ENCODE data around the gene RIT1.

The RIT1 gene

DNA sequence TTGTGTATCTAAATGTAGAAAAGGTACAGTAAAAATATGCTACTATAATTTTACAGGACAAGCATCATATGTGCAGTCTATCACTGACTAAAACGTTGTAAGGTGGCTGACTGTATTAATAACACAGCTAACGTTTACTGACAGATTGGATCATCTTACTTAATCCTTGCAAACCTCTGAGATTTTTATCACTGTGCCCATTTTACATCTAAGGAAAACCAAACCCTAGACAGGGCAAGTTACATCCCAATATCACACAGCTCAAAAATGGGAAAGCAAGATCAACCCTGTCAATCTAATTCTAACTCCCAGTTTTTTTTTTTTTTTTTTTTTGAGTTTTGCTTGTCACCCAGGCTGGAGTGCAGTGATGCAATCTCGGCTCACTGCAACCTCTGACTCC, 7.5 kb upstream of the RIT1 start:
- Histone ChIP-seq H3K9ac (ENCODE audit: insufficient read length, low read depth) (no peak overlapping the region), H3K9me3 (ENCODE audit: insufficient read depth, low read length) (no peaks in the 10 kb centered on the region), H3K4me1 (ENCODE audit: insufficient read depth, insufficient read length) (peaks cover 2% of the 10 kb centered on the region), H3K27me3 (ENCODE audit: insufficient read depth, insufficient read length) (no peaks in the 10 kb centered on the region), H3K4me3 (ENCODE audit: insufficient read length, low read depth) (no peak overlapping the region), H3K36me3 (ENCODE audit: insufficient read depth, insufficient read length, low read length) (peaks cover 92% of the 10 kb centered on the region)
- DNase-seq (ENCODE audit: low read depth, low spot score), result no peak
- TF ChIP-seq SUZ12 (IDR thresholded peaks at IDR 0.05; ENCODE audit: extremely low read depth, insufficient read depth, insufficient read length) (no peak), YY1 (IDR thresholded peaks at IDR 0.05; ENCODE audit: insufficient read depth, insufficient read length) (no peak), ZNF274 (IDR thresholded peaks at IDR 0.05; ENCODE audit: low read depth, low read length) (no peak)

GRCh38 chr1:155913969-155914757, 3.0 kb upstream of the RIT1 start:
- Histone ChIP-seq H3K9ac (ENCODE audit: insufficient read length, low read depth) (no peak overlapping the region), H3K27me3 (ENCODE audit: insufficient read depth, insufficient read length) (no peaks in the 10 kb centered on the region), H3K36me3 (ENCODE audit: insufficient read depth, insufficient read length, low read length) (peaks cover 80% of the 10 kb centered on the region), H3K4me1 (ENCODE audit: insufficient read depth, insufficient read length) (no peaks in the 10 kb centered on the region), H3K4me3 (ENCODE audit: insufficient read length, low read depth) (no peak overlapping the region), H3K9me3 (ENCODE audit: insufficient read depth, low read length) (no peaks in the 10 kb centered on the region)
- DNase-seq (ENCODE audit: low read depth, low spot score), result no peak
- no peak for TF ChIP-seq SUZ12 (IDR thresholded peaks at IDR 0.05; ENCODE audit: extremely low read depth, insufficient read depth, insufficient read length)
- no peak for TF ChIP-seq YY1 (IDR thresholded peaks at IDR 0.05; ENCODE audit: insufficient read depth, insufficient read length)
- no peak for TF ChIP-seq ZNF274 (IDR thresholded peaks at IDR 0.05; ENCODE audit: low read depth, low read length)

DNA sequence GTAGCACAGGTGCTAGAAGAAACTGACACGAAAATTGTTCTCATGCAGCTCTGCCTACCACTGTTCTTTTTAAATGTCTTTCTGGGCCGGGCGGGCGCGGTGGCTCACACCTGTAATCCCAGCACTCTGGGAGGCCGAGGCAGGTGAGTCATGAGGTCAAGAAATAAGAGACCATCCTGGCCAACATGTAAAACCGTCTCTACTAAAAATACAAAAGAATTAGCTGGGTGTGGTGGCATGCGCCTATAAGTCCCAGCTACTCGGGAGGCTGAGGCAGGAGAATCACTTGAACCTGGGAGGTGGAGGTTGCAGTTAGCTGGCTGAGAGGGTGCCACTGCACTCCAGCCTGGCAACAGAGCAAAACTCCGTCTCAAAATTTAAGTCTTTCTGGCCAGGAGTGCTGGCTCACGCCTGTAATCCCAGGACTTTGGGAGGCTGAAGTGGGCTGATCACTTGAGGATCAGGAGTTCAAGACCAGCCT, 947 bp upstream of the RIT1 start:
- Histone ChIP-seq H3K4me3 (ENCODE audit: insufficient read length, low read depth) (no peak overlapping the region), H3K27me3 (ENCODE audit: insufficient read depth, insufficient read length) (no peaks in the 10 kb centered on the region), H3K36me3 (ENCODE audit: insufficient read depth, insufficient read length, low read length) (peaks cover 77% of the 10 kb centered on the region), H3K4me1 (ENCODE audit: insufficient read depth, insufficient read length) (no peaks in the 10 kb centered on the region), H3K9me3 (ENCODE audit: insufficient read depth, low read length) (no peaks in the 10 kb centered on the region), H3K9ac (ENCODE audit: insufficient read length, low read depth) (no peak overlapping the region)
- TF ChIP-seq ZNF274 (IDR thresholded peaks at IDR 0.05; ENCODE audit: low read depth, low read length) (no peak), YY1 (IDR thresholded peaks at IDR 0.05; ENCODE audit: insufficient read depth, insufficient read length) (no peak), SUZ12 (IDR thresholded peaks at IDR 0.05; ENCODE audit: extremely low read depth, insufficient read depth, insufficient read length) (no peak)
- no peak for DNase-seq (ENCODE audit: low read depth, low spot score)

DNA sequence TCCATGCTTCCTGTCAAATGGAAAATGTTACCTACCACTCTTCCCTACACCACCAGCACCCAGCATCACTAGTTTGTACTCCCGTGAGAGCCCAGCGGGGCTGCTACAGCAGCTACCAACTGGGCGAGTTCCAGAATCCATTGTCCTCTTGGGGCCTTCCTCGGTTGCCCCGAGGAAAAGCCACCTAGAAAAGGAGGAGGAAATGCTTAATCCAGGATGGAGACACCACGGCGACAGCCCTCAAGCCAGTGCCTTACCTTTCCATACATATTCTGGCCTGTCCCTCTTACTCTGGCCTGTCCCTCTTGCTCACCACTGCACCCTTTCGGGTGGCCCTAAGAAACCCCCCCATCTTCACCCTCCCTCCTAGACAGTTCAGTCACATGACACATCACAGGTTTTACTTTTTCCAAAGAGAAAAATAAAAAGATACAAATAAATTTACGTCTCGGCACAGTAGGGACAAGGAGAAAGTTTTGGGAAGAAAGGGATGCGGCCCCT, 478 bp downstream of the RIT1 start:
- Histone ChIP-seq H3K27me3 (ENCODE audit: insufficient read depth, insufficient read length) (no peaks in the 10 kb centered on the region), H3K4me3 (ENCODE audit: insufficient read length, low read depth) (peak overlapping the region; percentile 68), H3K36me3 (ENCODE audit: insufficient read depth, insufficient read length, low read length) (peaks cover 77% of the 10 kb centered on the region), H3K4me1 (ENCODE audit: insufficient read depth, insufficient read length) (no peaks in the 10 kb centered on the region), H3K9ac (ENCODE audit: insufficient read length, low read depth) (peak overlapping the region; percentile 83), H3K9me3 (ENCODE audit: insufficient read depth, low read length) (no peaks in the 10 kb centered on the region)
- TF ChIP-seq SUZ12 (IDR thresholded peaks at IDR 0.05; ENCODE audit: extremely low read depth, insufficient read depth, insufficient read length), result no peak
- TF ChIP-seq YY1 (IDR thresholded peaks at IDR 0.05; ENCODE audit: insufficient read depth, insufficient read length), result no peak
- no peak for TF ChIP-seq ZNF274 (IDR thresholded peaks at IDR 0.05; ENCODE audit: low read depth, low read length)
- no peak for DNase-seq (ENCODE audit: low read depth, low spot score)

DNA sequence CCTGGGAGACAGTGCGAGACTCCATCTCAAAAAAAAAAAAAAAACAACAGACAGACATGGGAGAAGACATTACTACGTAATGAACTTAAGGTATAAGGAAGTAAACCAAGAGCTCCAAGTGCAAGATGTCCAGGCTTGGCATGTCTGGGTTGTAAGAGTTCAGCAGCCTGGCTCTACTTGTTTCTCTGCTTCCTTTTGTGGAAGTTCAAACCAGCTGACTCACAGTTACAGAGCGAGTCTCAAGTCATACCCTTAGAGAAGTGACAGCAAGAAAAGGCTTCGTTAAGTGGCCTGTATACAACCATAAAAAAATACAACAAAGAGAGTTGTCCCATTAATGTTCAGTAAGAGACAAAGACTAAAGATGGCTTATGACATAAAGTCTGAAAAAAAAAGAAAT, 1.3 kb downstream of the RIT1 start:
- H3K4me3 ChIP-seq (ENCODE audit: insufficient read length, low read depth), result no peak overlapping the region
- no peak for TF ChIP-seq ZNF274 (IDR thresholded peaks at IDR 0.05; ENCODE audit: low read depth, low read length)
- no peak for TF ChIP-seq YY1 (IDR thresholded peaks at IDR 0.05; ENCODE audit: insufficient read depth, insufficient read length)
- TF ChIP-seq SUZ12 (IDR thresholded peaks at IDR 0.05; ENCODE audit: extremely low read depth, insufficient read depth, insufficient read length), result no peak
- no peak for DNase-seq (ENCODE audit: low read depth, low spot score)
- no peaks in the 10 kb centered on the region for H3K9me3 ChIP-seq (ENCODE audit: insufficient read depth, low read length)
- peaks cover 77% of the 10 kb centered on the region for H3K36me3 ChIP-seq (ENCODE audit: insufficient read depth, insufficient read length, low read length)
- no peaks in the 10 kb centered on the region for H3K4me1 ChIP-seq (ENCODE audit: insufficient read depth, insufficient read length)
- H3K27me3 ChIP-seq (ENCODE audit: insufficient read depth, insufficient read length), result no peaks in the 10 kb centered on the region
- H3K9ac ChIP-seq (ENCODE audit: insufficient read length, low read depth), result no peak overlapping the region

- H3K4me3 ChIP-seq (ENCODE audit: insufficient read length, low read depth), result no peak overlapping the region
- TF ChIP-seq SUZ12 (IDR thresholded peaks at IDR 0.05; ENCODE audit: extremely low read depth, insufficient read depth, insufficient read length), result no peak
- no peak for TF ChIP-seq ZNF274 (IDR thresholded peaks at IDR 0.05; ENCODE audit: low read depth, low read length)
- TF ChIP-seq YY1 (IDR thresholded peaks at IDR 0.05; ENCODE audit: insufficient read depth, insufficient read length), result no peak
- no peaks in the 10 kb centered on the region for H3K27me3 ChIP-seq (ENCODE audit: insufficient read depth, insufficient read length)
- DNase-seq (ENCODE audit: low read depth, low spot score), result no peak
- H3K36me3 ChIP-seq (ENCODE audit: insufficient read depth, insufficient read length, low read length), result peaks cover 84% of the 10 kb centered on the region
- no peak overlapping the region for H3K9ac ChIP-seq (ENCODE audit: insufficient read length, low read depth)
- no peaks in the 10 kb centered on the region for H3K4me1 ChIP-seq (ENCODE audit: insufficient read depth, insufficient read length)
- no peaks in the 10 kb centered on the region for H3K9me3 ChIP-seq (ENCODE audit: insufficient read depth, low read length)
Observed at GRCh38 chr1:155904261-155904660, 6.9 kb downstream of the RIT1 start.

GRCh38 chr1:155900161-155900560, 11.0 kb downstream of the RIT1 start:
- no peak overlapping the region for H3K9ac ChIP-seq (ENCODE audit: insufficient read length, low read depth)
- no peaks in the 10 kb centered on the region for H3K9me3 ChIP-seq (ENCODE audit: insufficient read depth, low read length)
- DNase-seq (ENCODE audit: low read depth, low spot score), result no peak
- no peaks in the 10 kb centered on the region for H3K4me1 ChIP-seq (ENCODE audit: insufficient read depth, insufficient read length)
- H3K36me3 ChIP-seq (ENCODE audit: insufficient read depth, insufficient read length, low read length), result peaks cover 76% of the 10 kb centered on the region
- H3K27me3 ChIP-seq (ENCODE audit: insufficient read depth, insufficient read length), result no peaks in the 10 kb centered on the region
- H3K4me3 ChIP-seq (ENCODE audit: insufficient read length, low read depth), result no peak overlapping the region
- TF ChIP-seq YY1 (IDR thresholded peaks at IDR 0.05; ENCODE audit: insufficient read depth, insufficient read length) (no peak), ZNF274 (IDR thresholded peaks at IDR 0.05; ENCODE audit: low read depth, low read length) (no peak), SUZ12 (IDR thresholded peaks at IDR 0.05; ENCODE audit: extremely low read depth, insufficient read depth, insufficient read length) (no peak)

Data from NT2/D1 (cell line).